Vagina (tissue), 2 donors: ENCODE data around the gene MT1H. TPM values are rescaled to one million over a fixed set of nuclear protein-coding genes. Genes with fewer than 3 reads are reported as not detected.
A peak's percentile ranks its signal among the peaks of the same experiment; 100 is the strongest.
"Not testable (repeated sequence)": the region's sequence is repeated elsewhere in the genome, so short reads cannot be mapped to it uniquely, and the experiment has no call there.

Experiments used
- DNase-seq, 2 donors: peaks; one replicate each; pipeline ENCODE4 v3.0.0-alpha.2; 2017; ENCODE audit errors: extremely low spot score in 2 of 2
- H3K27ac ChIP-seq: fragments of 200-600 bp; sonication (generic); one replicate; pipeline ENCODE4 v1.5.1; 2019
- H3K27me3 ChIP-seq: fragments of 200-600 bp; sonication (generic); one replicate; pipeline ENCODE4 v1.5.1; 2019
- H3K36me3 ChIP-seq, 2 donors: fragments of 200-600 bp; sonication (generic); one replicate each; pipeline ENCODE4 v1.5.1; 2017 to 2019
- H3K4me1 ChIP-seq: fragments of 200-600 bp; sonication (generic); one replicate; pipeline ENCODE4 v1.5.1; 2019
- H3K4me3 ChIP-seq, 2 donors: fragments of 200-600 bp; sonication (generic); 1 replicate in 1 of 2; 2 replicates in 1 of 2; pipeline ENCODE4 v1.5.1; 2016 to 2019
- H3K9me3 ChIP-seq: fragments of 200-600 bp; sonication (generic); one replicate; pipeline ENCODE4 v1.5.1; 2019
- POLR2A ChIP-seq, 2 donors: fragments of 450-650 bp; IDR thresholded peaks; one replicate each; pipeline ENCODE4 v1.6.1; 2017; ENCODE audit warnings: antibody characterized with exemption in 2 of 2, mild to moderate bottlenecking in 2 of 2, moderate library complexity in 2 of 2
- POLR2AphosphoS5 ChIP-seq, 2 donors: sonication (generic); formaldehyde crosslinking; IDR thresholded peaks; one replicate each; pipeline ENCODE4 v1.9.0; 2017; ENCODE audit warnings: antibody characterized with exemption in 2 of 2, mild to moderate bottlenecking in 2 of 2, low read depth in 1 of 2; ENCODE audit not compliant: insufficient read depth in 1 of 2
- intact Hi-C: fragments of 100-400 bp; cut with DNase I; formaldehyde crosslinking; loops from one replicate; pipeline ENCODE4 v1.15.1; 2023
- total RNA-seq: library from RNA; depleted of rRNA; stranded (reverse); fragments of >200 nt; gene quantifications from one replicate; pipeline ENCODE4 v1.2.3, GENCODE V29; 2016
- TF ChIP-seq, protein P1 (sequence below), 3 experiments: fragments of 450-650 bp in 2 of 3; fragments of 200-600 bp in 1 of 3; sonication (generic) in 1 of 3; IDR thresholded peaks; one replicate each; pipeline ENCODE4 v1.5.1; 2017 to 2019; ENCODE audit warnings: antibody characterized with exemption in 3 of 3, mild to moderate bottlenecking in 2 of 3, moderate library complexity in 2 of 3

MT1H gene
- total RNA-seq, result not detected

- TF ChIP-seq POLR2AphosphoS5 (IDR thresholded peaks at IDR 0.05; ENCODE audit: insufficient read depth in 1 of 2, low read depth in 1 of 2), result no peak
- TF ChIP-seq, protein P1, sequence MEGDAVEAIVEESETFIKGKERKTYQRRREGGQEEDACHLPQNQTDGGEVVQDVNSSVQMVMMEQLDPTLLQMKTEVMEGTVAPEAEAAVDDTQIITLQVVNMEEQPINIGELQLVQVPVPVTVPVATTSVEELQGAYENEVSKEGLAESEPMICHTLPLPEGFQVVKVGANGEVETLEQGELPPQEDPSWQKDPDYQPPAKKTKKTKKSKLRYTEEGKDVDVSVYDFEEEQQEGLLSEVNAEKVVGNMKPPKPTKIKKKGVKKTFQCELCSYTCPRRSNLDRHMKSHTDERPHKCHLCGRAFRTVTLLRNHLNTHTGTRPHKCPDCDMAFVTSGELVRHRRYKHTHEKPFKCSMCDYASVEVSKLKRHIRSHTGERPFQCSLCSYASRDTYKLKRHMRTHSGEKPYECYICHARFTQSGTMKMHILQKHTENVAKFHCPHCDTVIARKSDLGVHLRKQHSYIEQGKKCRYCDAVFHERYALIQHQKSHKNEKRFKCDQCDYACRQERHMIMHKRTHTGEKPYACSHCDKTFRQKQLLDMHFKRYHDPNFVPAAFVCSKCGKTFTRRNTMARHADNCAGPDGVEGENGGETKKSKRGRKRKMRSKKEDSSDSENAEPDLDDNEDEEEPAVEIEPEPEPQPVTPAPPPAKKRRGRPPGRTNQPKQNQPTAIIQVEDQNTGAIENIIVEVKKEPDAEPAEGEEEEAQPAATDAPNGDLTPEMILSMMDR (IDR thresholded peaks at IDR 0.05), result no peak
- TF ChIP-seq POLR2A (IDR thresholded peaks at IDR 0.05), result no peak
- H3K36me3 ChIP-seq, result no peaks in the 10 kb centered on the region
- DNase-seq, result no peak
- intact Hi-C loops, result no loop called here
- H3K27ac ChIP-seq, result no peak within 1 kb of the TSS
- peak within 1 kb of the TSS in 1 of 2 donors; percentile 16 for H3K4me3 ChIP-seq
- H3K4me1 ChIP-seq, result peaks cover 23% of the 10 kb centered on the region
- H3K27me3 ChIP-seq, result no peaks in the 10 kb centered on the region
- H3K9me3 ChIP-seq, result no peaks in the 10 kb centered on the region
Measured at GRCh38 chr16:56669005-56669839, at the start of gene MT1H. Gene MT1H, plus strand, starts transcription at chr16:56669814. Its CDS starts 71 bp downstream, at chr16:56669885.

- Histone ChIP-seq H3K27ac (no peak overlapping the region), H3K36me3 (no peaks in the 10 kb centered on the region), H3K27me3 (no peaks in the 10 kb centered on the region), H3K9me3 (no peaks in the 10 kb centered on the region), H3K4me3 (no peak overlapping the region), H3K4me1 (peaks cover 22% of the 10 kb centered on the region)
- intact Hi-C loops, result no loop called here
- TF ChIP-seq, protein P1 (IDR thresholded peaks at IDR 0.05), result no peak
- TF ChIP-seq POLR2AphosphoS5 (IDR thresholded peaks at IDR 0.05; ENCODE audit: insufficient read depth in 1 of 2, low read depth in 1 of 2) (no peak), POLR2A (IDR thresholded peaks at IDR 0.05) (no peak)
- no peak for DNase-seq
Measured at GRCh38 chr16:56620339-56620897, 49.2 kb upstream of the MT1H start.

DNA sequence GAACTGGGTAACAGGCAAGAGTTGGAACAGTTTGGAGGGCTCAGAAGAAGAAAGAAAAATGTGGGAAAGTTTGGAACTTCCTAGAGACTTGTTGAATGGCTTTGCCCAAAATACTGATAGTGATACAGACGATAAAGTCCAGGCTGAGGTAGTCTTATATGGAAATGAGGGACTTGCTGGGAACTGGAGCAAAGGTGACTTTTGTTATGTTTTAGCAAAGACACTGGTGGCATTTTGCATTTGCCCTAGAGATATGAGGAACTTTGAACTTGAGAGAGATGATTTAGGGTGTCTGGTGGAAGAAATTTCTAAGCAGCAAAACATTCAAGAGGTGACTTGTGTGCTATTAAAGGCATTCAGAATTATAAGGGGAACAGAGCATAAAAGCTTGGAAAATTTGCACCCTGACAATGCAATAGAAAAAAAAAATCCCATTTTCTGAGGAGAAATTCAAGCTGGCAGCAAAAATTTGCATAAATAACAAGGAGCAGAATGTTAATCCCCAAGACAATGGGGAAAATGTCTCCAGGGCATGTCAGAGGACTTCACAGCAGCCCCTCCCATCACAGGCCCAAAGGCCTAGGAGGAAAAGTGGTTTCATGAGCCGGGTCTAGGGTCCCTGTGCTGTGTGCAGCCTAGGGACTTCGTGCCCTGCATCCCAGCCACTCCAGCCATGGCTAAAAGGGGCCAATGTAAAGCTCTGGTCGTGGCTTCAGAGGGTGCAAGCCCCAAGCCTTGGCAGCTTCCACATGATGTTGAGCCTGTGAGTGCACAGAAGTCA, 47.8 kb upstream of the MT1H start:
- peaks cover 28% of the 10 kb centered on the region for H3K4me1 ChIP-seq
- H3K4me3 ChIP-seq, H3K27me3 ChIP-seq, H3K9me3 ChIP-seq, DNase-seq, intact Hi-C loops, H3K36me3 ChIP-seq, H3K27ac ChIP-seq: not testable (repeated sequence)

DNA sequence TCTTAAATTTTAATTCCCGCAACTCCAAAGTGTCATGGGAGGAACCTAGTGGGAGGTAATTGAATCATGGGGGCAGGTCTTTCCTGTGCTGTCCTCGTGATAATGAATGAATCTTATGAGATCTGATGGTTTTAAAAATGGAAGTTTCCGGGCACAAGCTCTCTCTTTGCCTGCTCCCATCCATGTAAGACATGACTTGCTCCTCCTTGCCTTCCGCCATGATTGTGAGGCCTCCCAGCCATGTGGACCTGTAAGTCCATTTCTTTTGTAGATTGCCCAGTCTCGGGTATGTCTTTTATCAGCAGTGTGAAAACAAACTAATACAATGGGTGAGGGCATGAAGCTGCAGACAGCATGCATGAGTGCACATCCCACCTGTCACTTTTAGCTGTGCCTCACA, 46.4 kb upstream of the MT1H start:
- H3K4me1 ChIP-seq, result peaks cover 19% of the 10 kb centered on the region
- H3K27ac ChIP-seq, H3K4me3 ChIP-seq, intact Hi-C loops, H3K36me3 ChIP-seq, H3K9me3 ChIP-seq, DNase-seq, H3K27me3 ChIP-seq: not testable (repeated sequence)

- no peak for DNase-seq
- Histone ChIP-seq H3K9me3 (no peaks in the 10 kb centered on the region), H3K4me1 (peaks cover 17% of the 10 kb centered on the region), H3K36me3 (no peaks in the 10 kb centered on the region), H3K27me3 (no peaks in the 10 kb centered on the region), H3K27ac (no peak overlapping the region), H3K4me3 (no peak overlapping the region)
- TF ChIP-seq POLR2A (IDR thresholded peaks at IDR 0.05) (no peak), POLR2AphosphoS5 (IDR thresholded peaks at IDR 0.05; ENCODE audit: insufficient read depth in 1 of 2, low read depth in 1 of 2) (no peak)
- TF ChIP-seq, protein P1 (IDR thresholded peaks at IDR 0.05), result no peak
- intact Hi-C loops, result loop anchor here (2.0 kb wide), 1 partner anchor 13 kb away; no protein-coding TSS in a partner anchor
Measured at GRCh38 chr16:56623637-56624036, 46.0 kb upstream of the MT1H start.
